Measurements from ENCODE around the gene VIP.

DNA sequence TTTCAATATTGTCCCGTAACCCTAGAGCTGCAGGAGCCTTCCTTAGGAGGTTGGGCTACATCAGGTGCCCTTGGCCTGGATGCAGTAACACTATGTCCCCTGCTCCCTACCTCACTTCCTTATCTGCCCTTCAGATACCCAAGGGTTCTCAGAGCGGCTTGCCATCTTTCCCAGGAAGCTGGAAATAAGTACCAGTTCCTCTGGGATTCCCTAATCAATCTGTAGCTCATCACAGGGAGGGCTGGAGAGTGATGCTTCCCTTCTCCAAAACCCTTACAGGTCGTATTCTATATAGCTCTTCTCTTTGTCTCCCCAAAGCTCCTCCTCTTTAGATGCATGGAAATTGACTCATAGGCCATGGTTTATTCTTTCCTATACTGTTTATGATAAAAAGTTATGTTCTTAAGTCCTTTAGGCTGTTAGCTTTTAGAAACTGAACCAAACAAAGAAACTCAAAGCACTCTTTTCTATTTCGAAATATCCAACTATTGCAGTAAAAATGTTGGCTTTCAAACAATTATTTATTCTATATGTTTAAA, 48.7 kb upstream of the VIP start:
- no peak for TF ChIP-seq POLR2A (IDR thresholded peaks at IDR 0.05; ENCODE audit: low read length)
- no peak for TF ChIP-seq GATA1 (IDR thresholded peaks at IDR 0.05; ENCODE audit: low read depth, low read length)
